B cell (primary cell): Measurements from ENCODE around the gene ALG6. TPM values are rescaled to one million over a fixed set of nuclear protein-coding genes. Genes with fewer than 3 reads are reported as not detected.

ENCODE experiments used
- ATAC-seq: fragments of 200-7000 bp; cut with Tn5 transposase; one replicate; pipeline ENCODE4 v1.10.0; 2021; ENCODE audit warnings: low read depth, mild to moderate bottlenecking, moderate number of reproducible peaks, moderate library complexity
- CTCF ChIA-PET: fragments of 350-600 bp; sonication (Branson Sonifier 250); formaldehyde crosslinking; loops from one replicate; lab custom pipeline; 2021; ENCODE audit warnings: antibody characterized with exemption, inconsistent platforms; lab: Charles Lee
- POLR2A ChIA-PET: fragments of 350-600 bp; sonication (Branson Sonifier 250); formaldehyde crosslinking; loops from one replicate; lab custom pipeline; 2021; ENCODE audit warnings: antibody characterized with exemption; lab: Charles Lee
- DNase-seq: peaks from one replicate; pipeline ENCODE4 v3.0.0; 2013
- H2AFZ ChIP-seq: 2 replicates; pipeline ENCODE4 v1.6.1; 2012; ENCODE audit warnings: mild to moderate bottlenecking, low read depth, low read length; ENCODE audit not compliant: insufficient read depth, poor library complexity, severe bottlenecking
- H3K27ac ChIP-seq, 2 donors: 1 replicate in 1 of 2; 2 replicates in 1 of 2; pipeline ENCODE4 v1.5.1; 2012 to 2013; ENCODE audit warnings: low read length in 2 of 2, mild to moderate bottlenecking in 2 of 2, moderate library complexity in 1 of 2
- H3K27me3 ChIP-seq, 4 experiments: fragments of 200-600 bp in 1 of 4; sonication (generic) in 1 of 4; replicated peaks in 1 of 4; 1 replicate in 2 of 4; 2 replicates in 2 of 4; pipeline versions ENCODE4 v1.6.1 to v1.7.0; 2013 to 2016; ENCODE audit warnings: low read length in 3 of 4, mild to moderate bottlenecking in 2 of 4, mixed read lengths in 1 of 4, moderate library complexity in 1 of 4; ENCODE audit not compliant: insufficient read depth in 4 of 4, control insufficient read depth in 3 of 4; ENCODE audit errors: control extremely low read depth in 1 of 4
- H3K36me3 ChIP-seq, 2 experiments: replicated peaks in 1 of 2; 1 replicate in 1 of 2; 2 replicates in 1 of 2; pipeline versions ENCODE4 v1.6.1 to v1.7.1; 2013; ENCODE audit warnings: low read length in 1 of 2; ENCODE audit not compliant: insufficient read depth in 2 of 2, control insufficient read depth in 1 of 2; ENCODE audit errors: control extremely low read depth in 1 of 2, extremely low read depth in 1 of 2
- H3K4me1 ChIP-seq, 2 donors: fragments of 200-600 bp in 1 of 2; sonication (generic) in 1 of 2; 1 replicate in 1 of 2; 2 replicates in 1 of 2; pipeline versions ENCODE4 v1.5.1 to v1.6.1; 2013 to 2017; ENCODE audit warnings: low read length in 2 of 2; ENCODE audit not compliant: control insufficient read depth in 2 of 2, insufficient read depth in 2 of 2
- H3K4me2 ChIP-seq: replicated peaks from 2 replicates; pipeline ENCODE3; 2012; ENCODE audit warnings: mild to moderate bottlenecking, low read depth, low read length; ENCODE audit not compliant: poor library complexity, severe bottlenecking
- H3K4me3 ChIP-seq, 5 experiments: fragments of 200-600 bp in 1 of 5; sonication (generic) in 1 of 5; 1 replicate in 3 of 5; 2 replicates in 2 of 5; pipeline versions ENCODE4 v1.5.1 to v1.7.0; 2011 to 2016; ENCODE audit warnings: low read length in 4 of 5, mild to moderate bottlenecking in 4 of 5, low read depth in 2 of 5, control low read depth in 1 of 5, moderate library complexity in 1 of 5; ENCODE audit not compliant: insufficient read depth in 1 of 5; ENCODE audit errors: control extremely low read depth in 1 of 5, extremely low read depth in 1 of 5
- H3K79me2 ChIP-seq: fragments of 200-600 bp; sonication (generic); one replicate; pipeline ENCODE4 v1.6.0; 2016; ENCODE audit warnings: low read length; ENCODE audit not compliant: control insufficient read depth, insufficient read depth
- H3K9ac ChIP-seq: fragments of 200-600 bp; sonication (generic); 2 replicates; pipeline ENCODE4 v1.6.1; 2017; ENCODE audit warnings: mild to moderate bottlenecking, low read length, moderate library complexity
- H3K9me3 ChIP-seq, 3 donors: one replicate each; pipeline versions ENCODE4 v1.6.1 to v1.7.1; 2013; ENCODE audit warnings: low read length in 2 of 3; ENCODE audit not compliant: control insufficient read depth in 2 of 3, insufficient read depth in 1 of 3; ENCODE audit errors: control extremely low read depth in 1 of 3
- H4K20me1 ChIP-seq: 2 replicates; pipeline ENCODE4 v1.6.0; 2012; ENCODE audit warnings: mild to moderate bottlenecking, low read length; ENCODE audit not compliant: insufficient read depth, control insufficient read depth, poor library complexity, severe bottlenecking
- H3K27ac Mint-ChIP-seq: one replicate; pipeline ENCODE4 v1.8.0; 2021; ENCODE audit warnings: mixed read lengths
- H3K27me3 Mint-ChIP-seq: one replicate; pipeline ENCODE4 v1.8.0; 2021; ENCODE audit warnings: mixed read lengths
- H3K4me1 Mint-ChIP-seq: one replicate; pipeline ENCODE4 v1.8.0; 2021; ENCODE audit warnings: mixed read lengths
- H3K4me3 Mint-ChIP-seq: one replicate; pipeline ENCODE4 v1.8.0; 2021; ENCODE audit warnings: mixed read lengths
- H3K9me3 Mint-ChIP-seq: one replicate; pipeline ENCODE4 v1.8.0; 2022; ENCODE audit warnings: mixed read lengths; ENCODE audit not compliant: insufficient read depth
- EZH2 ChIP-seq: IDR thresholded peaks from 2 replicates; pipeline ENCODE4 v1.6.1; 2012; ENCODE audit warnings: borderline replicate concordance, low read depth, mild to moderate bottlenecking, moderate library complexity, low read length; ENCODE audit not compliant: insufficient read depth, poor library complexity, severe bottlenecking
- WGBS: methylation state at CpG from one replicate; pipeline ENCODE4 v1.1.5; 2013; ENCODE audit warnings: missing lambda C conversion rate; ENCODE audit not compliant: insufficient coverage; 5-methylcytosine and 5-hydroxymethylcytosine counted together
- intact Hi-C: fragments of 100-400 bp; cut with micrococcal nuclease; formaldehyde crosslinking; loops from one replicate; pipeline ENCODE4 v1.10.0; 2022
- polyA plus RNA-seq: library from polyadenylated mRNA; depleted of rRNA; stranded (reverse); fragments of >200 nt; gene quantifications from 2 replicates; pipeline ENCODE4 v1.2.3, GENCODE V29; 2012
- total RNA-seq, 2 donors: library from RNA; stranded (reverse); fragments of 120-200 nt in 1 of 2; gene quantifications; 1 replicate in 1 of 2; 2 replicates in 1 of 2; pipeline versions ENCODE4 v1.2.3 to v1.2.4, GENCODE V29; 2013 to 2022
- TF ChIP-seq, protein P1 (sequence below): fragments of 200-600 bp; IDR thresholded peaks from one replicate; pipeline ENCODE4 v1.8.0; 2022; ENCODE audit warnings: antibody characterized with exemption, mild to moderate bottlenecking

The ALG6 gene
- total and polyA plus RNA-seq, 2 donors (not counting 1 experiment from before 2014, with no cell fraction given), result 9.7 to 31.4 TPM

DNA sequence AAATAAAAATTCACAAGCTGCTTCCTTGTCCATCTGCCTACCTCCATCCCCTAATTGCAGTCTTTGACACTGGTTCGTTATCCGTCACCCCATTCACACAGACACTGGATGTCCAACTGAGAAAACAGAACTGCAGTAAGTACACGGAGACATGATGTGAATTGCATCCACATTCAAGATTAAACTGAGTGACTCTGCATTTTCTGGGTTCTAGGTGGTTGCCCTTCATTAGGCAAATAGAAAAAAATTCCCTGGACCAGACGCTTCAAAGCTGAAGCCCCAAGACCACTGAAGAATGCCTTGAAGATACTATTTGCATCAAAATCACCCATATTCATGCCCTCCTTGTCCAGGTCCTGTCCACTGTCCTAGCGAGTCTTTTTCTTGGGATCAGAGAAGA lies 7.9 kb upstream of the ALG6 start:
- Histone ChIP-seq H3K4me1 (no peaks in the 10 kb centered on the region), H4K20me1 (no peaks in the 10 kb centered on the region), H3K9me3 (no peaks in the 10 kb centered on the region), H3K4me2 (no peak overlapping the region), H3K27ac (no peak overlapping the region), H2AFZ (no peak overlapping the region), H3K36me3 (no peaks in the 10 kb centered on the region), H3K79me2 (no peaks in the 10 kb centered on the region), H3K27me3 (peaks cover 0 to 3% (median 0%) of the 10 kb centered on the region in 4 experiments), H3K9ac (no peak overlapping the region), H3K4me3 (no peak overlapping the region)
- H3K4me3 Mint-ChIP-seq, result no peak overlapping the region
- WGBS, result 100% methylated on average over 3 of the region's 5 CpGs
- ATAC-seq, result no peak
- H3K27ac Mint-ChIP-seq, result no peak overlapping the region
- DNase-seq, result no peak
- H3K27me3 Mint-ChIP-seq, result peaks cover 17% of the 10 kb centered on the region
- ChIA-PET CTCF (no interaction called here), POLR2A (no interaction called here)
- intact Hi-C loops, result no loop called here
- TF ChIP-seq EZH2, result no peak
- TF ChIP-seq, protein P1, sequence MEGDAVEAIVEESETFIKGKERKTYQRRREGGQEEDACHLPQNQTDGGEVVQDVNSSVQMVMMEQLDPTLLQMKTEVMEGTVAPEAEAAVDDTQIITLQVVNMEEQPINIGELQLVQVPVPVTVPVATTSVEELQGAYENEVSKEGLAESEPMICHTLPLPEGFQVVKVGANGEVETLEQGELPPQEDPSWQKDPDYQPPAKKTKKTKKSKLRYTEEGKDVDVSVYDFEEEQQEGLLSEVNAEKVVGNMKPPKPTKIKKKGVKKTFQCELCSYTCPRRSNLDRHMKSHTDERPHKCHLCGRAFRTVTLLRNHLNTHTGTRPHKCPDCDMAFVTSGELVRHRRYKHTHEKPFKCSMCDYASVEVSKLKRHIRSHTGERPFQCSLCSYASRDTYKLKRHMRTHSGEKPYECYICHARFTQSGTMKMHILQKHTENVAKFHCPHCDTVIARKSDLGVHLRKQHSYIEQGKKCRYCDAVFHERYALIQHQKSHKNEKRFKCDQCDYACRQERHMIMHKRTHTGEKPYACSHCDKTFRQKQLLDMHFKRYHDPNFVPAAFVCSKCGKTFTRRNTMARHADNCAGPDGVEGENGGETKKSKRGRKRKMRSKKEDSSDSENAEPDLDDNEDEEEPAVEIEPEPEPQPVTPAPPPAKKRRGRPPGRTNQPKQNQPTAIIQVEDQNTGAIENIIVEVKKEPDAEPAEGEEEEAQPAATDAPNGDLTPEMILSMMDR, result no peak
- no peaks in the 10 kb centered on the region for H3K4me1 Mint-ChIP-seq
- no peaks in the 10 kb centered on the region for H3K9me3 Mint-ChIP-seq

- H3K27ac ChIP-seq, result no peak overlapping the region
- no peaks in the 10 kb centered on the region for H3K9me3 Mint-ChIP-seq
- TF ChIP-seq EZH2, result no peak
- TF ChIP-seq, protein P1, result no peak
- H3K36me3 ChIP-seq, result no peaks in the 10 kb centered on the region
- H3K4me1 Mint-ChIP-seq, result peaks cover 7% of the 10 kb centered on the region
- POLR2A ChIA-PET, result no interaction called here
- H4K20me1 ChIP-seq, result no peaks in the 10 kb centered on the region
- H3K4me2 ChIP-seq, result no peak overlapping the region
- DNase-seq (no peak), ATAC-seq (no peak)
- peaks cover 10% of the 10 kb centered on the region for H3K27me3 Mint-ChIP-seq
- no peak overlapping the region for H2AFZ ChIP-seq
- CTCF ChIA-PET, result no interaction called here
- intact Hi-C loops, result no loop called here
- no peak overlapping the region for H3K4me3 Mint-ChIP-seq
- no peak overlapping the region for H3K27ac Mint-ChIP-seq
- WGBS, result no CpG with 5 or more reads among the region's 1 CpG
- H3K79me2 ChIP-seq, result no peaks in the 10 kb centered on the region
- peaks cover 4 to 5% of the 10 kb centered on the region in 2 donors for H3K4me1 ChIP-seq
- H3K9me3 ChIP-seq, result no peaks in the 10 kb centered on the region
- H3K27me3 ChIP-seq, result no peaks in the 10 kb centered on the region
- H3K9ac ChIP-seq, result no peak overlapping the region
- H3K4me3 ChIP-seq, result no peak overlapping the region
Observed at GRCh38 chr1:63362073-63362472, 5.4 kb upstream of the ALG6 start.
